GM19238 (cell line): ENCODE data around the gene PPP2R5E.
"Not testable (repeated sequence)": the region's sequence is repeated elsewhere in the genome, so short reads cannot be mapped to it uniquely, and the experiment has no call there.

Experiments
- DNase-seq: peaks from one replicate; pipeline ENCODE4 v3.0.0; 2011; ENCODE audit warnings: low spot score; ENCODE audit not compliant: insufficient read length

PPP2R5E gene

DNA sequence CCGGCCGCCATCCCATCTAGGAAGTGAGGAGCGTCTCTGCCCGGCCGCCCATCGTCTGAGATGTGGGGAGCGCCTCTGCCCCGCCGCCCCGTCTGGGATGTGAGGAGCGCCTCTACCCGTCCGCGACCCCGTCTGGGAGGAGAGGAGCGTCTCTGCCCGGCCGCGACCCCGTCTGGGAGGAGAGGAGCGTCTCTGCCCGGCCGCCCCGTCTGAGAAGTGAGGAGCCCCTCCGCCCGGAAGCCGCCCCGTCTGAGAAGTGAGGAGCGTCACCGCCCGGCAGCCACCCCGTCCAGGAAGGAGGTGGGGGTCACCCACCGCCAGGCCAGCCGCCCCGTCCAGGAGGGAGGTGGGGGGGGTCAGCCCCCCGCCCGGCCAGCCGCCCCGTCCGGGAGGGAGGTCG, 20.7 kb downstream of the PPP2R5E start:
- DNase-seq = not testable (repeated sequence)

GRCh38 chr14:63517354-63517753, 25.8 kb downstream of the PPP2R5E start:
- DNase-seq = no peak

- no peak for DNase-seq
These were observed 27.9 kb downstream of the PPP2R5E start for GRCh38 chr14:63515240-63515639.

DNA sequence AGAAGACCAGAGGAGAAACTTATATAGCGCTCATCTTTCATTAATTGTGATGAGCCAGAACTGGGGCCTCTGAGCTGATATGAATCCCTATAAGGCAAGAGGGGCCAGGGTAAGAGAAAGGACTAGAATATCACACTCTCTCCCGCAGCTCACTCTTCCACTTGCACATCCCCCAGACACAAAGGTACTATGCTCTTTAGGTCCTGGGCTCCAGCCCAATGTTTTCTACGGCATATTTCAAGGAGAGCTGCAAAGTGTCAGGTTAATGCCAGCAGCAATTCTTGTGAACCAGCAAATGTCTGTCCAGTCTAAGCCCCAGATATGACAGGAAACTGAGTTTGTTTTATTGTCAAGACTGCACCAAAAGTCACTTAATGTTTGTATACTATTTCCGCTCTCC, 29.4 kb downstream of the PPP2R5E start:
- no peak for DNase-seq

DNA sequence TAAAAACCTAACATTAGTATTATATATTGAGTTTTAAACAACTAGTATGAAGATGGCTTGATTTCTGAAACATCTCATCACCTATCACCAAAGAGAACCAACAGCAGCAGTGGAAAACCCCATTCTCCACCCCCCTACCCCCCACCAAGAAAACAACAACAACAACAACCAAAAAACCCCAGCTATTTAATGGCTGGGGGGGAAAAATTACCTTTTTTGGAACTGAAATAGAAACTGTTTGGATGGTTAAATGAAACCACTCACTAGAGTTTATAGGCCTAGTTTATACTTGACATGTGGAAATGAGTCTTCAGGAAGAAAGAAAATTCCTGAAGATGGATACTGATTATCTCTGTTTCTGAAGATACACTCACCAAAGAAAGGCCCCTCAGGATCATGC, 30.3 kb downstream of the PPP2R5E start:
- DNase-seq = no peak

DNA sequence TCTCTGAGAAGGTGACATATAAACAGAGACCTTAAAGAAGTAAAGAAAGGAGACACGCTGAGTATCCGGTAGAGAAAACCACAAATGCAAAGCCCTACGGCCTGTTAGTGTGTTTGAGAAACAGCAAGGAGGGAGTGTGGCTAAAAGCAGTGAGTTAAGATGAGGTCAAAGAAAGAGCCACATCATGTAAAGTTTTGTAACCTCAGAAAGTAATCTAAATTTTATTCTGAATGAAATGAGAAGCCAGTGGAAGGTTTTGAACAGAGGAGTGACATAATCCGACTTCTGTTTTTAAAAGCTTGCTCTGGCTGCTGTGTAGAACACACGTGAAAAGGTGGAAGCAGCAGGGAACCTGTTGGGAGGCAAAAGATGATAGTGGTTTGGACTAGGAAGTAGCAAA, 32.6 kb downstream of the PPP2R5E start:
- DNase-seq = no peak

DNA sequence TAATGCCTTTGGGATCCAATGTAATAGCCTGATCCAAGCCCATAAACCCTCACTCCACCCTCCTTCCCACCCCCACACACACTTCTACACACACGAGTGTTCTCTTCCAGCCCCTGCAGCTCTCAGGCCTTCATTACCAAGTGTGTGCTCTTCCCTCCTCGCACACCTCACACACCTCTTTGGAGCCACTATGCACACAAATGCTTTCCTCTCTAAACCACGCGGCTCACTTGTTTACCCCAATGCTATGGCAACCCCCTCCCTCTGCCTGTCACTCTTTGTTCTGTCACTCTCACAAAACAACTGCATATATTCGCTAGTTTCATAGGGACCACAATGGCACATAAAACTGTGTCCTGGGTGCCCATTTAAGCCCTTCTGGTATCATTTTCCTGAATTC, 35.1 kb downstream of the PPP2R5E start:
- no peak for DNase-seq

DNA sequence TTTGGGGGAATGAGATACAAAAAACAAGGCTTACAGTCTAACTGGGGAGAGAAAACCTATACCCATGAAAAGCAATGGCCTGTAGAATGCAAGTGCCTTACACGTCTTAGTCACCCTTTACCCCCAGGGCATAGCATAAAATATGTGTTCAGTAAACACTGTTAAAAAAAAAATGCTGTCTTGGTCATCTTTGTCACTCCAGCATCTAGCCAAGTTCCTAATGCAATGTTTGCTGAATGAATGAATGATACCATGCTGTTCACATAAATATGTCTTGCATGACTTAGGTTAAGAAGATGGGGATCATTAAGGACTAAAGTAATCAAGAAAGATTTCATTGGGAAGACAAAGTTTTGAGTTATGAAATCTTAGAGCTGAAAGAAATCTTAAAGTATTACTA, 38.5 kb downstream of the PPP2R5E start:
- DNase-seq = no peak

GRCh38 chr14:63501429-63501828, 41.7 kb downstream of the PPP2R5E start:
- DNase-seq = no peak

- no peak for DNase-seq
These were observed 43.4 kb downstream of the PPP2R5E start for GRCh38 chr14:63499701-63500250.

- DNase-seq = no peak
These were observed 46.3 kb downstream of the PPP2R5E start for GRCh38 chr14:63496837-63497400.

DNA sequence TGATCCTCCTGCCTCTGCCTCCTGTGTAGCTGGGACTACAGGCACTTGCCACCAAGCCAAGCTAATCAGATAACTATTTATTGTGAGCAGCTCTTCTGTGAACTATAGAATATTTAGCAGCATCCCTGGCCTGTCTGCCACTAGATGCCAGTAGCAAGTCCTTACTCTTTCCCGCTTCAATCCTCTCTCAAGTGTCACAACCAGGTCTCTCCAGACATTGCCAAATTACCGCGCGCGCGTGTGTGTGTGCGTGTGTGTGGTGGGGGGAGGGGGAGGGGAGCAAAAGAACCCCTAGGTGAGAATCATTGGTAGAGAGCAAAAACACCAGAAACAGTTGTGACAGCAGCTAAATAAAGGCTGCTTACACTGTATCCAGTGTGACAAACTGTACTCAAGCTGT, 49.9 kb downstream of the PPP2R5E start:
- DNase-seq = no peak

- DNase-seq = no peak
These were observed 50.8 kb downstream of the PPP2R5E start for GRCh38 chr14:63492391-63492790.

- no peak for DNase-seq
These were observed 55.5 kb downstream of the PPP2R5E start for GRCh38 chr14:63487724-63488123.

DNA sequence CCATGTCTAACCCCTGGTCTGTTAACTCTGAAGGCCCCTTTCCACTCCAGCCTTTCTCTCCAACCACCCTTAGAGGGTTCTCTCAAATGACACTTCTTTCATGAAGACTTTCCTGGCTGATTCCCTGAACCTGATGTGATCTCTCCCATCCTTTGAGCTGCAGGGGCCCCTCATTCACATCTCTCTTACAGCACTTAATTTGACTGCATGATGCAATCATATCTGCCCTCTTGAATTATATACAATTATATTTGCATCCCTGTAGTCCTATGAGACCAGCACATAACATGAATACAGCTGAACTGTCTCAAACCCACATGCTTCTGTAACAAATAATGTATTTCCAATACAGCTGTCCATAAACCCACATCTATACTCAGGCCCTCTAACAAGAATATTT, 56.4 kb downstream of the PPP2R5E start:
- no peak for DNase-seq

DNA sequence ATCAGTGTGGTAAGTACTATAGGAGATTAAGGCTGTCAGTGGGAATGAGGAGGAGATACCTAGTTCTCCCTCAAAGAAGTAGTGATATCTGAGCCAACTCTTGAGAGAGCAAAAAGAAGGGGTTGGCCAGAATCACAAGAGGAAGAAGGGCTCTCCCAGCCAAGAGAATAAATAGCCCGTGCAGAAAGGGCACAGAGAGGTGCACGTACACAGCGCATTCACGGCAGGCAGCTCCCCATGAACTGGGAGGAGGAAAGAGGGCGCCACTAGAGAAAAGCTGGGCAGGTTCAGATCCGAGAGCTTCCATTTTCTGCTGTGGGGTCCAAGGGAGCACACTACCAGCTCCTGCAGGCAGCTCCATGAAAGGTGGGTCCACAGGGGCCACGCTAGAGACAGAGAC, 59.9 kb downstream of the PPP2R5E start:
- no peak for DNase-seq

DNA sequence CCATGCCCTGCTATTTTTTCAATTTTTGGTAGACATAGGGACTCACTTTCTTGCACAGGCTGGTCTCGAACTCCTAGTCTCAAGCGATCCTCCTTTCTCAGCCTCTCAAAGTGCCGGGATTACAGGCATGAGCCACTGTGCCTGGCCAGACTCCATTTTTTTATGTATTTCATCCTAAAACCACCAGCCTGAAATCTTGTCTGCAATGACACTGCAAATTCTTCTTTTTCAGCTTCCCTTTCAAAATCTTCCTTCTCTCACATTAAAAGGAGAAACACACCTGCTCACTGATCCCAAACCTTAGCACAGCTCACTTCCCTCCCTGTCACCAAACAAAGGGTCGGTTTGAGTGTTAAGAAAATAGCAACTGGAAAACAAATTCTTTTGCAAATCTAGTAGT, 62.6 kb downstream of the PPP2R5E start:
- no peak for DNase-seq

- DNase-seq = no peak
These were observed 64.7 kb downstream of the PPP2R5E start for GRCh38 chr14:63478437-63478852.

DNA sequence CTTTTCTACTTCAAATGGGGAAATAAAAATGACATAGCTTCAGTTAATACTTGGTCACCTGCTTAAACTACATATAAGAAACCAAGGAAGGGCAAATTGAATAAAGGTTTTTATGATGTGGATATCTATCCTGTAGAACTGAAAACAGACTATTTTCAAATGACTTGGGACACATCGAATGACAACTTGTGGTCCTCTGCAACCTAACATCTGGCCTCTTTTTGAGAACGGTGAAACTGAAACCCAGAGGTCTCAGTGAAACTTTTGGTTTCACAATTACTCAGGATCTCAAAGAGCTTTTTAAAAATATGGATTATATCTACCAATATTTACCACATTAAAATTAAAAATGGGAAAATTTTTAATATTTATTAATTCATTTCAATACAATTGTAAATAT, 65.2 kb downstream of the PPP2R5E start:
- peak; percentile 32 for DNase-seq

DNA sequence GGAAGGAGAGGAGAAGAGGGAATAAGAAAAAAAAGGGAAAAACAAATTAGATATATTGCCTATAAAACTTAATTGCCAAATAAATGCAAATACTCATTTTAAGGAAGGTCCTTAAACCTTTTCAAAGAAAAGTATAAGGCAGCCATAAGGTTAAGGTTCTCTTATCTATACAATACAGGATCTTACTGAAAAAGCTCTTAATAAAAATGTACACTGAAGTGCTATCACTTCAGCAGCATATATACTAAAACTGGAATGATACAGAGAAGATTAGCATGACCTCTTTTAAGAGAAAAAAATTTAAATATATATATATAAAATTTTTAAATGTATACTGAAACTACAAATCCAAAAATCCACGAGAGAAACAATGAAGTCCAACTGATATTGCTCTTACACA, 65.6 kb downstream of the PPP2R5E start:
- no peak for DNase-seq

DNA sequence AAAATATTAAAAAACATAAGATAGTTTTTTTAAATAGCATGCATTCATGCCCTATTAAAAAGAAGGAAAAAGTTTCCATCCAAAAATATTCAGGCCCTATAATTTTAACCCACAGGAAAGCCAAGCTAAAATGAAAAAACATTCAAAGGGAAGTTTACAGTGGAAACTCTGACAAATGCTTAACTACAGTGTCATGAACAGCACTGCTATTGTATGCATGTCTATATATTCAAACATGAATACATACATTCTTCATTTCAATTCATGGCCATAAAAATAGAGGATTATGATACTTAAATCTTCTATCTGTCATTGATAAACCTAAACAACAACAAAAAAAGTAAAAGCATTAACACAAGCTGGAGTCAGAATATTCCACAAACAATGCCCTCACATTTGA, 67.4 kb downstream of the PPP2R5E start:
- no peak for DNase-seq

DNA sequence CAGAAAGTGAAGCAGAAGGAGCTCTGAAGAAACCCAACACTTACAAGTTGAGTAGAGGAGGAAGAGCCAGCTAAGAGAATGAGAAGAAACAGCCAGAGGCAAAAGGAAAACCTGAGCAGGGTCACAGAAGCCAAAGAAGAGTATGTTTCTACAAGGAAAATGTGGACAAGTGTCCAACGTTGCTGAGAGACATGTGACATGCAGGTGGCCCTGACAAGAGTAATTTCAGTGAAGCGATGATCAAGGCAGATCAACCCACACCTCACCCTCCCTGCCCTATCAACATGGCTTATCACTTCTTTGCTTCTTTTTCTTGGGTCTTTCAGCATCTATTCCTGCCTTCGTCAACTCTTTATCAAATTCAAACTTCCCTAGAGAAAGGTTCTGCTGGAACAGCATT, 68.3 kb downstream of the PPP2R5E start:
- DNase-seq = no peak

GRCh38 chr14:63474111-63474510, 69.1 kb downstream of the PPP2R5E start:
- no peak for DNase-seq
